ENCODE data around the gene MAP2K4. TPM values are rescaled to one million over a fixed set of nuclear protein-coding genes. Genes with fewer than 3 reads are reported as not detected.

The MAP2K4 gene
- total RNA-seq, 1 experiment from 2014 or later = 46.1 TPM

GRCh38 chr17:12007466-12007865, 13.2 kb upstream of the MAP2K4 start:
- Histone ChIP-seq H3K4ac (ENCODE audit: low read depth, low read length) (no peak overlapping the region), H3K9ac (ENCODE audit: extremely low read depth, insufficient read length, low read length) (no peak overlapping the region), H2AK5ac (ENCODE audit: insufficient read length, low read length) (no peak overlapping the region), H3K18ac (ENCODE audit: insufficient read length, low read depth, low read length) (no peak overlapping the region), H2AFZ (ENCODE audit: low read length) (no peak overlapping the region), H3T11ph (ENCODE audit: low read length) (no peak overlapping the region), H2BK20ac (ENCODE audit: low read depth, low read length, poor library complexity, severe bottlenecking) (no peak overlapping the region), H3K9me3 (ENCODE audit: control insufficient read depth, low read depth, low read length) (no peaks in the 10 kb centered on the region), H2BK120ac (ENCODE audit: low read depth, low read length, poor library complexity, severe bottlenecking) (no peak overlapping the region), H3K79me1 (ENCODE audit: insufficient read depth, low read depth, low read length, poor library complexity, severe bottlenecking) (no peaks in the 10 kb centered on the region), H3K14ac (ENCODE audit: insufficient read depth, low read length) (no peak overlapping the region), H2BK5ac (ENCODE audit: insufficient read length, low read length) (no peak overlapping the region), H2BK15ac (ENCODE audit: low read depth, low read length) (no peak overlapping the region), H4K5ac (ENCODE audit: insufficient read length, low read depth, low read length) (no peak overlapping the region), H3K56ac (ENCODE audit: insufficient read length, low read depth, low read length) (no peak overlapping the region), H4K8ac (replicated peaks; ENCODE audit: insufficient read length, low read depth, low read length) (no peak overlapping the region), H4K20me1 (ENCODE audit: control insufficient read depth, insufficient read depth, insufficient read length) (no peaks in the 10 kb centered on the region), H4K91ac (ENCODE audit: insufficient read length, low read depth, low read length) (no peak overlapping the region), H3K23me2 (ENCODE audit: insufficient read length, low read depth, low read length, poor library complexity, severe bottlenecking) (no peaks in the 10 kb centered on the region), H3K4me2 (ENCODE audit: insufficient read depth, insufficient read length, low read length) (no peak overlapping the region), H3K23ac (ENCODE audit: insufficient read length, low read depth, low read length) (no peak overlapping the region), H3K27ac (ENCODE audit: insufficient read length, low read depth, low read length) (no peak overlapping the region), H2BK12ac (ENCODE audit: insufficient read length, low read depth, low read length) (no peak overlapping the region), H3K4me1 (ENCODE audit: insufficient read depth, low read length) (no peaks in the 10 kb centered on the region), H3K79me2 (ENCODE audit: insufficient read depth, low read length) (no peaks in the 10 kb centered on the region), H3K27me3 (ENCODE audit: insufficient read depth, low read length) (no peaks in the 10 kb centered on the region)
- Mint-ChIP-seq H3K4me3 (no peak overlapping the region; a peak in 1 of 5 replicates), H3K27ac (no peak overlapping the region), H3K27me3 (ENCODE audit: low read depth) (peaks cover 1% of the 10 kb centered on the region; the same call in 1 of the 2 replicates), H3K36me3 (ENCODE audit: insufficient read depth in 1 of 3, low read depth in 3 of 3) (no peaks in the 10 kb centered on the region), H3K9me3 (no peaks in the 10 kb centered on the region), H3K4me1 (peaks cover 0 to 8% of the 10 kb centered on the region in 2 experiments; a peak in 2 of 4 replicates)
- TF ChIP-seq CTCF (conservative IDR thresholded peaks at IDR 0.05) = no peak
- DNase-seq = no peak
- no CpG with 5 or more reads among the region's 5 CpGs for WGBS (ENCODE audit: extremely low coverage, insufficient read length, low lambda C conversion rate)

All from H9 (cell line).